GM19467 (cell line): ENCODE results near the gene IL10RA.

Experiments
- ATAC-seq: cut with Tn5 transposase; IDR thresholded peaks from one replicate; pipeline ENCODE4 v1.9.1; 2021; ENCODE audit warnings: mild to moderate bottlenecking, moderate library complexity; ENCODE audit not compliant: unreplicated experiment

IL10RA gene

DNA sequence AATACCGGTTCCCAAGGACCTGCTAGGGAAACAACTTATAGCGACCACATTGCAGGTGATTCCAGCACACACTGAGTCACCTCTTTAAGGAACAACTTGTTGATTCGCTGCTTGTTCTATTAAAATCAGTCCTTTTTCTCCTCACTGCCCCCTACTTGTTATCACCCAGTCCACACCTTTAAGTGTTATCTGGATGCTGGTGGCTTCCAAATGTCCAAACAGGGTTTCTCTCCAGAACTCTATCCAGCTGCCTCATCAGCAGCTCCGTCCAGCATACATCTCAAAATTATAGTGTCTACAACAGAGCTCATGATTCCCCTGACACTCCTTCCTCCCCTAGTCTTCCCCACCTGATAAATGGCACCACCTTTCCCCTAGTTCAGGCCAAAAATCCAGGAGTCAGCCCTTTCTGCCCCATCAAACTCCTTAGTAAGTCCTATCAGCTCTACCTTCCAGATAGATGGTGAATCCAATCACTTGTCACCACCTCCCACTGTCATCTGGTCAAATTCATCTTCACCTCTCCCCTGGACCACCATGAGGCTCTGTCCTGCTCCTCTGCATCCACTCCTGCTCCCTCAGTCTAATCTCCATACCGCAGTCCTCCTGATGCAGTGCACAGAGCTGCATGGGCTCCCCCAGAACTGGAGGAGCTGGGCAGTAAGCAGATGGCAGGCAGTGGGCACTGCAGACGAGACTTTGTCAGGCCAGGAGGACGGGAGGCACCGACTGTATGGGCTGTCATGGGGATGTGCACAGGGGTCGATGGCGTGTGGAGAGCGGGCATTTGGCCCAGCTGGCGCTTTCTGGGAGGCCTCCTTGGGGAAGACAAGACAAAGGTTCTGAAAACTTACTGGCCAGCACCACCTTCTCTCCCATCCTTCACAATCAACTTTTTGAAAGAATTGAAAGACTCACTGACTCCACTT is 19.3 kb downstream of the IL10RA start:
- ATAC-seq: no peak

DNA sequence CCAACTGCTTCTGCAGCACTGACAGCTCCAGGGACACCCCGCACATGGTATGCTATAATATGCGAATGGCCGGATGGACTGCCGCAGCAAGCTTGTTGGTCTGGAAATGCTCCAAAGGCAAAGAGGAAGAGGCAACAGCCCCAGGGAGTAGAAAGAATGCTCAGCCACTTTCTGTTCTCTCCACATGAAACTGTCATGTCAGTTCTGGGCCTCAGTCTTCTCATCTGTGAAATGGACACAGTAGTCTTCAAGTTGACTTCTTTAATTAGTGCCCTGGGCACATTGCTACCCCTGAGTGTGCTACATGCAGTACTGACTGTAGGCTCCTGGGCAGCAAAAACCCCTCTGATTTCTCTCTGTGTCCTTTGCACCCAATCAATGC is 19.9 kb downstream of the IL10RA start:
- ATAC-seq: no peak

DNA sequence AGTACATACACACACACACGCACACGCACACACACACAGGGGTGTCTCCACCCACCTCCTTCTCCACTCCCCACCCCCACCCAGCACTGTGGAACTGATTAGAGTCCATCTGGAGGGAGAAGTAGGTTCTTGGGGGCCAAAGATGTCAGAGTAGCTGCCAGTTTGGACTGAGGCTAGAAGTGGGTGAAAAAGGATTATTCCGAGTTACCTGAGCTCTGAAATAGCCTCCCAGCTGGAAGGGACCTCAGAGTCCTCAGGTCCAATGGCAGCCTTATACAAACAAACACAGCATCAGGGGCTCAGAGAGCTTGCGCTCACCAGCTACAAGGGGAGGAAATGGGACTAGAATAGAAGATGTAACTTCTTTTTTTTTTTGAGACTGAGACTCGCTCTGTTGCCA is 20.8 kb downstream of the IL10RA start:
- ATAC-seq: no peak

DNA sequence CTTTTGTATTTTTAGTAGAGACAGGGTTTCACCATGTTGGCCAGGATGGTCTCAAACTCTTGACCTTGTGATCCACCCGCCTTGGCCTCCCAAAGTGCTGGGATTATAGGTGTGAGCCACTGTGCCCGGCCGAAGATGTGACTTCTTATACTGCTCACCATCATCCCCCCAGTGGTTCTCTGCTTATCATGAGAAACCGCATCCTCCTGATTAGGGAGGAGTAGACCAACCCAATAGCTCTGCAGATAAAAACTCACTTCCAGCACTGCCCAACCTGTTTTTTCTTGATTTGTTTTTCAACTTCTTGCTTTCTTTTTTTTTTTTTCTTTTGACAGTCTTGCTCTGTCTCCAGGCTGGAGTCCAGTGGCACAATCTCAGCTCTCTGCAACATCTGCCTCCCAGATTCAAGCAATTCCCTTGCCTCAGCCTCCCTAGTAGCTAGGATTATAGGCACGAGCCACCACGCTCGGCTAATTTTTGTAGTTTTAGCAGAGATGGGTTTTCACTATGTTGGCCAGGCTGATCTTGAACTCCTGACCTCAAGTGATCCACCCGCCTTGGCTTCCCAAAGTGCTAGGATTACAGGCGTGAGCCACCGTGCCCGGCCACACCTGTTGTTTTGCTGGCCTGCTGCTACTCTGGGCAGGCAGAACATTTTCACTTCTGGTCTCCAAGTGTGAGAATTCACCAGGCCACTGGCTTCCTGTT is 21.5 kb downstream of the IL10RA start:
- peak; percentile 30 for ATAC-seq

DNA sequence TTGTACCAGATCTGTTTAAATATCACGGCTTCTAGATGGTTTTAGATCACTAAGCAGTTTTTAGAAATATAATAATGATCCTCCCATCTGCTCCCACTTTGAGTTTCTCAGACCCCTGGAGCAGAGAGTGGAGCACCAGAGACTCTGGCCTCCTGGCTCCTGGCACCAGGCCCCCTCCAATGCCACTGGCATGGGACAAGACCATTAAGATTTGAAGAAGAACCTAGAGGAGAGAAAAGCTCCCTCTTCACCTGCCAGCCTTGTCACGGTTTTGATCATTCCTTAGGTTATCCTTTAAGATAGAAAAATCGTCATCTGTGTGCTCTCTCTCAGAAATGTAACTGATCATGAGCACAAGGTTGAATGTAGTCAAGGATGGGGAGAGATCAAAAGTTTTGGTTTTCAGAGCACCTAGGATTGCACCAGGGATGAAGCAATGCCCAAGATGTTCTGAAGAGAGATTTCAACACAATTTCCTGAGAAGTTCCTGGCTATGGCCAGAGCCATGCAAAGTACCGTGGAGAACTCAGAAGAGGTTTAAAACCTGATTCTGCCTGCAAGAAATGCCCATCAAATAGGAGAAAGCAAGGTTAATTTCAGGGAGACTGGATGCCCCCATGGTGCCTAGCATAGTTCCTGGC is 22.2 kb downstream of the IL10RA start:
- no peak for ATAC-seq

DNA sequence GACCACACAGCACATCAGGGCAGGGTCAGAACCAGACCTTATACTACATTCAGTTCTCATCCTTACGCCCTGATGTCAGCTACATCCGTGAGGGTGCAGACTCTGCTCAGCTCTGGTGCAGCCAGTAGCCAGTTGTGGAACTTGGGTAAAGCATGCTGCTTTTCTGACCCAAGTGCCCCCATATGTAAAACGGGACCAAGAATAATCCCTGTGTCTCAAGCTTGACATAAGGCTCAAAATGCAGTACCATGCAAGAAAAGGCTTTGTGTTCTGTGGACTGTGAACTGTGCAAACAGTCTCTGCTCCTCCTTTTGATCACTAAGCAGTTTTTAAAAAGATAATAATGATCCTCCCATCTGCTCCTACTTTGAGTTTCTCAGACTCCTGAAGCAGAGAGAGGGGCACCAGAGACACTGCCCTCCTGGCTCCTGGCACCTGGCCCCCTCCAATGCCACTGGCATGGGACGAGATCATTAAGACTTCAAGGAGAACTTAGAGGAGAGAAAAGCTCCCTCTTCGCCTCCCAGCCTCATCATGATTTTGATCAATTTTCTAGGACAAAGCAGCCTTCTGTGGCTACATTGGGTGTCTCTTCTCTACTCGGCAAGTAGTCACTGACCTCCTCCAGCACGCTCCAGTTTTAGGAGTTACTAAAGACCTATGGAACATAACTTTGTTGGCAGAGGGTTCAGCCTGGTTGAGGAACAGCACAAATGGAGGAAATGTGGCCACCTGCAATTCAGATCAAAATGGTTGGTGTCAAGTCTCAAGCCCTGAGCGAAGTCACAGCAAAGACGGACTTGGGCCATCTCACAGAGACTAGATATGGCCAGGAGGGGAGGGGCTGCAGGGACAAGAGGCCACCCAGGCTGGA is 23.9 kb downstream of the IL10RA start:
- ATAC-seq: no peak

DNA sequence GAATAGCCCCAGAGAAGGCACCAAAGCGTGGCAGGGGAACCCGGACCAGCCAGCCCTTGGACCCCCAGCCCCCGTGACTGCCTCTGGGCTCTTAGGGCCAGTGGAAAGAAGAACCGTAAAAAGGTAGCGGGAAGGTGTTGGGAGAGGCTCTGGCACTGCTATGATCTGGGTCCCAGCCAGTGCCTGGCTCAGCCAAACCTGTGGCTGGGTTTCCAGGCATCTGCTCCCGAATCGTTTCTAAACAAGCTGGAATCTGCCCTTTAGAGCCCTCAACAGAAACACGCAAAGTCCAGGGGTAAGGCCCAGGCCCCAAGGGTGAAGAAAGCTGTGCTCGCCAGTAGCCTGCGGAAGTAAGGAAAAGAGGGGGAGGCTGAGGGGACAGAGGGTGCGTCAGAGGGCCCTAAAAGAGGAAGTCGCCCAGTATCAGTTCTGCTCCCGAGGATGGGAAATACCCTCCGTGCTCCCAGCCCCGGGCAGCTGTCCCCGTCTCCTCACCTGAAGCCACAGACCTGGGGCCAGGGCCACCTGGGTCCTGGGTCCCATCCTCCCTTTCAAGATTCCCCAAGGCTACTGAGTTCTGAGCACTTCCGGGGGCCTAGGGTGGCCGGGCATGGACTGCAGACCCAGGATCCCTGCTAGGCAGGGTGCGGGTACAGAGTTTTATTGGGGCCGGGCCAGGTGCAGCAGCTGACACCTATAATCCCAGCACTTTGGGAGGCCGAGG is 24.7 kb downstream of the IL10RA start:
- peak; percentile 70 for ATAC-seq

DNA sequence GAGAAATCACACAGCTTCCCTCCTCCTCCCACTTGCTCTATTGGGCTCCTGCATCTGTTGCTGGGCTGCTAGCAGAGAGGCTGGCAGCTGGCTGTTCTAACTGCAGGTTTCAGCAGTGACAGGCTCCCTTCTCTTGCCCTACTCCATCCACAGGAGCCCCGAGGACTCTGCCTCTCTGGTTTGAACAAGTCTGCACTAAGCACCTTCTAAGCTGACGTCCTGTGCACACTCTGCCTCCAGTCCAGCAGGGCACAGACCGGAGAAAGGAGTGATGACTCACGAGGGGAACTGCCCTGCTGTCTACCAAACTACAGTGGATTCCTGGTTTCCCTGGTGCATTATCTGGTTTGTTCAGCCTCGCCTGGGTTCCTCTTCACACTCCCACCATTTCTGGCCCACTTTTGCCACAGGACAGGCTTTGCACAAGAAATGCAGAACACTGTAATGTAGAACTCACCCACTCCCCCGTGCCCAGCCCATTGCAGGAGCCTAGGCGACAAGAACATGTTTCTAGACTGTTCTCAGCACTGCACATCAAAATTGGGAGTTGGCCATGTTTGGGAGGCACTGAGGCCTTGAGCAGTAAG is 26.0 kb downstream of the IL10RA start:
- no peak for ATAC-seq

DNA sequence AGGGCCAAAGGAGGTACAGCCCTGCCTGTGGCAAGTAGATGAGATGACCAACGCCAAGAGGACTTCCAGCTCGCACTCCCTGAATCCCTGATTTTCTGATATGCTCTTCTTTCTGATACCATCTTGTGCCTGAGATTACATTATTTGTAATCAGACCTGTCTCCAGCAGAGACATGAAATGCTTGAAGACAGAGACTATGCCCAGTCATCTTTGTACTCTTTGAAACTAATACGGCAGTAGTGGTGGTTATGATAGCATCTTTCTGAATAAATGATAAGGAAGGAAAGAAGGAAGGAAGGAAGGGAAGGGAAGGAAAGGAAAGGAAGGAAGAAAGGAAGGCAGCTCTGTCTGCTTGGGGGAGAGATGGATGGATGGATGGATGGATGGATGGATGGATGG is 27.8 kb downstream of the IL10RA start:
- no peak for ATAC-seq

DNA sequence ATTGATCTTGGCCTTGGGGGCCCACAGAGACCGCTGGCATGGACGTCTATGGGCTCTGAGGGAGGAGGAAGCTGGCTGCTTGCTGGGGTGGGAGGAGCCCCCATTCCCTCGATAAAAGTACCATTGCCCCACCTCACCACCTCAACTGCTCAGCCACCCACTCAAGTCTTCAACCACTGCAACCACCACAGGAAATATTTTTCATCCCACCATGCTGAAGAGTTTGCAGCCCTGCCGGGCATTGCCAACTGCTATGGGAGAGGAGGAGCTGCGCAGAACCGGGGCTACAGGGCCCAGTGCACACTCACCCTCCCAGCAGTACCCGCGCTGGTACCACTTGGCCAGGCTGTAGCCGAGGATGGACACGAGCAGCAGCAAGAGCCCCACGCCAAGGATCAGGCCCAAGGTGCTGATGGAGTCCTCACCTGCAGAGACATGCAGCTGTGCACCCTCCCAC is 29.2 kb downstream of the IL10RA start:
- no peak for ATAC-seq

DNA sequence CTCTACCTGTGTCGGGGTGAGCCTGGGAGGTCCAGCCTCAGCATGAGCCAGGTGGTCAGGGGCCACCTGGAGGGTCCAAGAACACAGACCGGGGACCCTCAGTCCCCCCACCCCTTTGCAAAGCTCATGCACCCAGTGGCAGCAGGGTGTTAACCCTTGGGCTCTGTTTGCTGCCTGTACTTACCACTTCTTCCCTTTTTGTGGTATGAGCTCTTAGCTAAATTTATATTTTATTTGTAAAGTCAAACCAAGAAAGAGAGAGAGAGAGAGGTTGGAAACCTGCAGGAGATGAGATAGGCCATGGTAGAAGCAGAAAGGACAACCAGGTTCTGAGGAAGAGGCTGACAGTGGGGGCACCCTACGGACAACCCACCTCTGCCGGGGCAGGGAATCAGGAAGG is 29.9 kb downstream of the IL10RA start:
- ATAC-seq: no peak

DNA sequence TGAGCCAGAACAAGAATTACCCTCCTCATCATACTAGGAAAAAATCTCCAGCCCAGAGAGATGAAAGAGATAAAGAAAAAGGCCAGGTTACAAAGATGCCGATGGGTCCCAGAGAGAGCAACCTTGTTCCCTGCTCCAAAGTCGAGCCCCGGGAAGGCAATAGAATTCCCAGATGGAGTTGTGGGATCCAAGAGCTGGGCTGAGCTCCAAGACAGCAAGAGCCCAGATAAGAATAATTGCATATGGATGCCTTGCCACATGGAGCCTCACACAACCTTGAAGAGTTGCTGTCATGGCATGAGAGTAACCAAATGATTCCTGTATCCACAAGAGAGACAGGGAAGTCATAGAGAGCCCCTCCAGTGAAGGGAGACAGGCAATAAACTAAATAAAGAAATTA is 30.9 kb downstream of the IL10RA start:
- ATAC-seq: no peak

DNA sequence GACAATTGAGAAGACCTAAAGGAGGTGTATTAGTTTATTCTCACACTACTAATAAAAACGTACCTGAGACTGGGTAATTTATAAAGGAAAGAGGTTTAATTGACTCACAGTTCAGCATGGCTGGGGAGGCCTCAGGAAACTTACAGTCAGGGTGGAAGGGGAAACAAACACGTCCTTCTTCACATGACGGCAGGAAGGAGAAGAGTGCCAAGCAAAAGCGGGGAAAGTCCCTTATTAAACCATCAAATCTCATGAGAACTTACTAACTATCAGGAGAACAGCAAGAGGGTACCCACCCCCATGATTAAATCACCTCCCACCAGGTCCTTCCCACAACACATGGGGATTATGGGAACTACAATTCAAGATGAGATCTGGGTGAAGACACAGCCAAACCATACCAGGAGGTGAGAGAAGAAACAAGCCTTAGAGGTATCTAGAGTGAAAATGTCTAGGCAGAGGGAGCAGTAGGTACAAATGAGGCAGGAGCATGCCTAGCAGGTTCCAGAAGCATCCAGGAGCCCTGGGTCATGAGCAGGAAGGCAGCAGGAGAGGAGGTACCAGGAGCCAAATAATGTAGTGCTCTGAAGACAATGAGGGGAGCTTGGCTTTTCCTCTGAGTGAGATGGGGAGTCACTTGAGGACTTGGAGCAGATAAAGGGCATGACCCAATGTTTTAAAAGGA is 31.6 kb downstream of the IL10RA start:
- ATAC-seq: no peak

DNA sequence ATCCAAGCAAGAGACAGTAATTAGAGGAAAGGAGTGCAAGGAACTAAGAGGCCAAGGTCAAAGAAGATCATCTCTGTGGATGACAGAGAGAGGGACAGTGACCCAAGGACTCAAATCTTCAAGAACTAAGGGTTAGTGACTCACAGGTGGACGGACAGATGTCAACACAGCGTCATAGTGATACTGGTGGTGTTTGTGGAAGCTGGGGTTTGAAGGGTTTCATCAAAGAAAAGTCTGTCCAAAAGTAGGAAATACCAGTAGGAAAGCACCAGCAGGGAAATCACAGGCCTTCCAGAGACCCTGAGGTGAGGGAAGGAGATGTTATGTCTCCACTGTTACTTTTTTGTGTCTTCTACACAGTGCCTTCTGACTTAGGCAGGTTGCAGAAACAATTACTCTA is 32.2 kb downstream of the IL10RA start:
- ATAC-seq: no peak

DNA sequence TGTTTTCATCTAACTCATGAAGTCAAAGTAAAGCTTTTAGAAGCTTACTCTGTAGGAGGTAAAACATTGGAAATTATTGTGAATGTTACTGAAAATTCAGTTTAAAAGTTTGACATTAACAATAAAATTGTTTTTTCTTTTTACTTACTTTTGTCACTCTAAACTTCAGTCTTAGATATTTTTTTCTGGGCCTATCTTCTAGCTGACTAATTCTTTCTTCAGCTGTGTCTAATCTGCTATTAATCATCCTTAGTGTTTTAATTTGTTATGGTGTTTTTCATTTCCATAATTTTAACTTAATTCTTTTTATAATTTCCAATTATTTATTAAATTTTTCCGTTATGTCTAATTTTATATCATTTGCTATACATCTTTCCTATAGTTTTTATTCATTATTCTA is 35.0 kb downstream of the IL10RA start:
- ATAC-seq: no peak

DNA sequence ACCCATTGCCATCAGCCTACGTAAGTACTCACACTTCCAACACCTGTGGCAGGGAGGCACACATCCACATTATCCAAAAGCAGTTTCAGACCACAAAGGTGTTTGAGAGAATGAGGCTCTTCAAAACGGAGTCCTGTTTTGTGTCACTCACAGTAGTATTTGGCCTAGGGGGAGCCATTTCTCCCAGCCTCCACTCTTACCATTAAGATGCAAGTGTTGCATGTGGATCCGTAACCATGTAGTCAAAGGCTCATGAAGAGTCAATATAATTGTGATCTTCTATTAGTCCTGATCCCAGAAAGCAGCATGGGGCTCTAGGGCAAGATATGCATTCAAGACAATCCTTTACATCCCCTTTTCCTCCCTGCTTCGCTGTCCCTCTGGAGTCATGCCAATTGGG is 41.5 kb downstream of the IL10RA start:
- no peak for ATAC-seq

DNA sequence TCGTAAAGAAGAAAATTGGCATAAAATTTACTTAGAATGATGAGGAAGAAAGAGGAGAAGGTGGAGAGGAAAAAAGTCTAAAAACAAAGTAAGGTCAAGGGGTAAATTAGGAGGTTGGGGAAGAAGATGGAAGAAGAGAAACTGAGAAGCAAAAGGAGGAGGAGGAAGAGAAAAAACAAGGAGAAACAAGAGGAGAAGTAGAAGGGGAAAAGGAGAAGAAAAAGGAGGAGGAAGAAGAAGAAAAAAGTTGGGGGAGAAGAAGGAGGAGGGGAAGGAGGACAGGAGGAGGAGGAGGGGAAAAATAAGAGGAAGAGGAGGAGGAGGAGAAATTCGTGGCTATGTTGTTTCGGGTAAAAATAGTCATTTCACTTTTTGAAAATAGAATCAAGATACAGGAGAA is 42.4 kb downstream of the IL10RA start:
- no peak for ATAC-seq

DNA sequence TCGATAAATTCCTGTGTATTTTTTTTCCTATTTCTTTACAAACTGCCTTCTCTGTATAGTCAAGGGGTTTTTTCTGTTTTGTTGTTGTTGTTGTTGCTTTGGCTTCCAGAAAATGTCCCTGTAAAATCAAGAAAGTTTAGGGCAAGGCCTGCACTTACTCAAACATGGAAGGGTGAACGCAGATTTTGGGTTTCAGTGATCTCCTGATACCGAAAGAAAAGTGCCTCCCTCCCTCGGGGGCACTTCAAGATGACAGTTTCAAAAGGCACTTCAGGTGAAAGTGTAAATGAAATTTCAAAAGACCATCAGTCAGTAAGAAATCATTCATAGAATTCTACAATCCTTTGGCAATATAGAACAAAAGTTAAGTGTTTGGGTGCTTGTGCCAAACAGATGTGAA is 47.2 kb downstream of the IL10RA start:
- ATAC-seq: no peak

DNA sequence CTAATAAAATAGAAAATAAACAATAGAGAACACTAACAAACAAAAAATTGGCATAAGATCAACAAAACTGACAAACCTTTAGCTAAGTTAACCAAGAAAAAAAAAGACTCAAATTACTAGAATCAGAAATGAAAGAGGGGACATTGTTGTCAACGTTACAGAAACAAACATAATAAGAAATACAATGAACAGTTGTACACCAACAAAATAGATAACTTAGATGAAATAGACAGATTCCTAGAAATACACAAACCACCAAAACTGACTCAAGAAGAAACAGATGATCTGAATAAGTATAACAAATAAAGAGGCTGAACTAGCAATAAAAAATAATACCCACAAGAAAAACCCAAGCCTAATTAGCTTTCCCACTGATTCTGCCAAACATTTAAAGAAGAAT is 55.9 kb downstream of the IL10RA start:
- ATAC-seq: no peak
